Measurements from ENCODE around the gene IRF2BP1. TPM values are rescaled to one million over a fixed set of nuclear protein-coding genes. Genes with fewer than 3 reads are reported as not detected.

IRF2BP1 gene
- polyA plus RNA-seq, 2 donors: 9.0 to 10.6 TPM

DNA sequence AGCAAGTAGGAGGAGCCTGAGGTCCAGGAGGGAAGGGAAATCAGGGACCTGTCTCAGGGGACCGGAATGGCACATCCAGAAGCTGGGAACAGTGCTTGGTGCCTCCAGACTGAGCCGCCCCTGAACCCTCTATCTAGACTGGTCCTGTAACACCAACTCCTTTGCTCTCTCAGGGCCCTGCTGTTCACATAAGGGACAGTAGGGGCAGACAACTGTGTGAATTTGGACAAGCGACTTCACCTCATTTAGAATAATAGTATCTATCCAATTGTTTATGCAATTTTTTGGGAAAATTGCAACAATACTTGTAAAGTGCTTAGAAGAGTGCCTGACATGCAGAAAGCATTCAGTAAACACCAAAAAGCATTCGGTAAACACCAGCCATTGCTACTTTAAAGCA lies 37.0 kb downstream of the IRF2BP1 start:
- H3K9me3 ChIP-seq (ENCODE audit: control insufficient read depth in 2 of 2, insufficient read depth in 1 of 2, low read depth in 1 of 2, low read length in 1 of 2): no peaks in the 10 kb centered on the region
- H3K36me3 ChIP-seq (ENCODE audit: control insufficient read depth in 2 of 2, insufficient read depth in 2 of 2, low read length in 1 of 2): peaks cover 27 to 39% of the 10 kb centered on the region in 2 donors
- WGBS, 2 donors: 90% methylated on average over 4 of the region's 4 CpGs

GRCh38 chr19:45847663-45848062 lies 38.3 kb downstream of the IRF2BP1 start:
- Histone ChIP-seq H3K4me3 (ENCODE audit: low read depth in 1 of 2, low read length in 2 of 2) (no peak overlapping the region), H3K27ac (ENCODE audit: low read depth in 2 of 2, low read length in 1 of 2) (no peak overlapping the region), H3K9me3 (ENCODE audit: control insufficient read depth in 2 of 2, insufficient read depth in 1 of 2, low read depth in 1 of 2, low read length in 1 of 2) (no peaks in the 10 kb centered on the region), H3K27me3 (ENCODE audit: control insufficient read depth in 1 of 2, insufficient read depth in 2 of 2, low read length in 2 of 2) (no peaks in the 10 kb centered on the region), H3K36me3 (ENCODE audit: control insufficient read depth in 2 of 2, insufficient read depth in 2 of 2, low read length in 1 of 2) (peaks cover 28 to 38% of the 10 kb centered on the region in 2 donors), H3K4me1 (ENCODE audit: control insufficient read depth in 2 of 2, insufficient read depth in 2 of 2, low read length in 1 of 2) (peaks cover 0 to 3% of the 10 kb centered on the region in 2 donors)
- 92 to 94% methylated on average over 13 of the region's 13 CpGs for WGBS, 2 donors

More for the DNA sequence above, 37.0 kb downstream of the IRF2BP1 start:
- H3K27ac ChIP-seq (ENCODE audit: low read depth in 2 of 2, low read length in 1 of 2): no peak overlapping the region
- no peak overlapping the region for H3K4me3 ChIP-seq (ENCODE audit: low read depth in 1 of 2, low read length in 2 of 2)
- no peaks in the 10 kb centered on the region for H3K27me3 ChIP-seq (ENCODE audit: control insufficient read depth in 1 of 2, insufficient read depth in 2 of 2, low read length in 2 of 2)
- H3K4me1 ChIP-seq (ENCODE audit: control insufficient read depth in 2 of 2, insufficient read depth in 2 of 2, low read length in 1 of 2): peaks cover 0 to 3% of the 10 kb centered on the region in 2 donors

DNA sequence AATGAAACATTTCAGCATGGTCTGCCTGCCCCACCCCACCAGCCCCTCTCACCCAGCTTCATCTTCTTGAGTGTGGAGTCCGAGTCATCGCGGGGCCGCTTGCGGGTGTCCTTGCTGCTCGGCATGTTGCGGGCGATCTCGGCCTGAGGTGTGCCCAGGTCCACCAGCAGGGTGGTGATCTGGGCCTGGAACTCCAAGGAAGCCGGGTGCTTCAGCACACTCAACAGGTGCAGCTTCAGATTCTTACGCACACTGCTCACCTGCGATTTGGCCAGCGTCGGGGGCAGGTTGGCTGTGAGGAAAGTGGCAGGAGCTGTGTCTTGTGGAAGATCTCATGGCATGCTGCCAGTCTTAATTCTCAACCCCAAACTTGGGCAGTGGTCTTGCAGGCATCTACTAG lies 43.7 kb downstream of the IRF2BP1 start:
- Histone ChIP-seq H3K27me3 (ENCODE audit: control insufficient read depth in 1 of 2, insufficient read depth in 2 of 2, low read length in 2 of 2) (no peaks in the 10 kb centered on the region), H3K9me3 (ENCODE audit: control insufficient read depth in 2 of 2, insufficient read depth in 1 of 2, low read depth in 1 of 2, low read length in 1 of 2) (peaks cover 0 to 4% of the 10 kb centered on the region in 2 donors), H3K4me3 (ENCODE audit: low read depth in 1 of 2, low read length in 2 of 2) (no peak overlapping the region), H3K4me1 (ENCODE audit: control insufficient read depth in 2 of 2, insufficient read depth in 2 of 2, low read length in 1 of 2) (no peaks in the 10 kb centered on the region), H3K36me3 (ENCODE audit: control insufficient read depth in 2 of 2, insufficient read depth in 2 of 2, low read length in 1 of 2) (peaks cover 30 to 33% of the 10 kb centered on the region in 2 donors), H3K27ac (ENCODE audit: low read depth in 2 of 2, low read length in 1 of 2) (no peak overlapping the region)
- 95% methylated on average over 14 of the region's 14 CpGs for WGBS, 2 donors

DNA sequence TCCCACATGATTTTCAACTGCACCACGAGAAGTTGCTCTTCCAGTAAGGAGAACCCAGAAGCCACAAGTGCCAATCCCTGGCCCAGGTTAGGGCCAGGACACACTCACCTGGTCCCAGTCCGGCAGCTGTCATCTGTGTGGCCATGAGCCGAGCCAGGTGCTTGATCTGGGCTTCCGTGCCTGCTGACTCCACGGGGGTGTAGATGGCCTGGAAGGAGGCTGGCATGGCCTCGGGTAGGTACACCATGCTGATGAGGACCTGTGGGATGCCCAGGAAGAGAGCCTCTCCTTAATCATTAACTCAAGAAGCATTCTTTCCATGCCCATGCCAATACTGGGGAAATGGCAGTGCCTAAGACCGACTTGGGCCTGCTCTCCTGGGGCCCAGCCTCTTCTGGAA lies 51.0 kb downstream of the IRF2BP1 start:
- WGBS, 2 donors: 84 to 89% methylated on average over 7 of the region's 7 CpGs
- Histone ChIP-seq H3K4me1 (ENCODE audit: control insufficient read depth in 2 of 2, insufficient read depth in 2 of 2, low read length in 1 of 2) (no peaks in the 10 kb centered on the region), H3K4me3 (ENCODE audit: low read depth in 1 of 2, low read length in 2 of 2) (no peak overlapping the region), H3K27me3 (ENCODE audit: control insufficient read depth in 1 of 2, insufficient read depth in 2 of 2, low read length in 2 of 2) (no peaks in the 10 kb centered on the region), H3K9me3 (ENCODE audit: control insufficient read depth in 2 of 2, insufficient read depth in 1 of 2, low read depth in 1 of 2, low read length in 1 of 2) (peaks cover 0 to 4% of the 10 kb centered on the region in 2 donors), H3K36me3 (ENCODE audit: control insufficient read depth in 2 of 2, insufficient read depth in 2 of 2, low read length in 1 of 2) (peaks cover 25 to 48% of the 10 kb centered on the region in 2 donors), H3K27ac (ENCODE audit: low read depth in 2 of 2, low read length in 1 of 2) (no peak overlapping the region)

Other genes starting within 250 kb of the IRF2BP1 start
- 10 to 100 TPM; 55.3 to 56.5 TPM for gene EML2, start 246.7 kb downstream of the IRF2BP1 start, polyA plus RNA-seq
- 1 to 10 TPM in 1 of 2 donors, under 1 TPM in 1; 0.62 to 2.1 TPM for gene GIPR, start 217.9 kb downstream of the IRF2BP1 start, polyA plus RNA-seq
- gene SNRPD2, start 194.2 kb downstream of the IRF2BP1 start, polyA plus RNA-seq: 100 to 1,000 TPM; 291 to 376 TPM
- gene QPCTL, start 193.5 kb downstream of the IRF2BP1 start, polyA plus RNA-seq: 1 to 10 TPM; 3.9 to 6.8 TPM
- 10 to 100 TPM; 13.9 TPM for gene FBXO46, start 155.2 kb downstream of the IRF2BP1 start, polyA plus RNA-seq
- not detected for gene MEIOSIN, start 152.7 kb downstream of the IRF2BP1 start, polyA plus RNA-seq
- gene SIX5, start 116.9 kb downstream of the IRF2BP1 start, polyA plus RNA-seq: 1 to 10 TPM; 8.2 to 9.8 TPM
- gene DMPK, start 103.7 kb downstream of the IRF2BP1 start, polyA plus RNA-seq: 100 to 1,000 TPM in 1 of 2 donors, 10 to 100 TPM in 1; 26.0 to 133 TPM
- gene DMWD, start 93.3 kb downstream of the IRF2BP1 start, polyA plus RNA-seq: 10 to 100 TPM; 12.4 to 34.6 TPM
- gene RSPH6A, start 70.8 kb downstream of the IRF2BP1 start, polyA plus RNA-seq: under 1 TPM in 1 of 2 donors, not detected in 1; 0.16 TPM
- 10 to 100 TPM; 31.3 to 76.3 TPM for gene SYMPK, start 23.0 kb downstream of the IRF2BP1 start, polyA plus RNA-seq
- under 1 TPM; 0.02 to 0.10 TPM for gene FOXA3, start 21.8 kb downstream of the IRF2BP1 start, polyA plus RNA-seq
- 1 to 10 TPM; 3.2 to 3.5 TPM for gene MYPOP, start 16.5 kb upstream of the IRF2BP1 start, polyA plus RNA-seq
- gene NANOS2, start 28.6 kb upstream of the IRF2BP1 start, polyA plus RNA-seq: not detected
- 1 to 10 TPM in 1 of 2 donors, under 1 TPM in 1; 0.31 to 1.0 TPM for gene NOVA2, start 87.7 kb upstream of the IRF2BP1 start, polyA plus RNA-seq
- gene CCDC61, start 109.3 kb upstream of the IRF2BP1 start, polyA plus RNA-seq: 10 to 100 TPM in 1 of 2 donors, 1 to 10 TPM in 1; 8.1 to 12.3 TPM
- not detected for gene PGLYRP1, start 136.9 kb upstream of the IRF2BP1 start, polyA plus RNA-seq
- gene IGFL4, start 154.9 kb upstream of the IRF2BP1 start, polyA plus RNA-seq: under 1 TPM; 0.02 to 0.16 TPM
- not detected for gene IGFL3, start 238.5 kb upstream of the IRF2BP1 start, polyA plus RNA-seq

Data from esophagus (tissue), 2 donors.